GM12878 (cell line): Measurements from ENCODE around the gene SENP3. TPM values are rescaled to one million over a fixed set of nuclear protein-coding genes. Genes with fewer than 3 reads are reported as not detected.

Experiments
- ATAC-seq: fragments of 200-7000 bp; cut with Tn5 transposase; 3 replicates; pipeline ENCODE4 v1.9.1; 2020; ENCODE audit warnings: mild to moderate bottlenecking, moderate library complexity
- BruUV-seq: library from RNA; stranded (reverse); fragments of 400-500 nt; replicated peaks from 2 replicates; lab custom pipeline; 2021; lab: Mats Ljungman, UMichigan
- CTCF ChIA-PET: fragments of 300-600 bp; sonication (Branson Sonifier 250); formaldehyde crosslinking; extraction: SDS; loops from one replicate; lab custom pipeline; 2021; ENCODE audit warnings: inconsistent platforms; lab: Yijun Ruan, JAX
- POLR2A ChIA-PET: fragments of 350-600 bp; formaldehyde crosslinking; extraction: SDS; loops from one replicate; lab custom pipeline; 2021; ENCODE audit warnings: inconsistent platforms; lab: Charles Lee
- RAD21 ChIA-PET: fragments of 300-600 bp; sonication (Branson Sonifier 250); formaldehyde crosslinking; loops from one replicate; lab custom pipeline; 2023; ENCODE audit warnings: antibody characterized with exemption; ENCODE audit not compliant: unreplicated experiment; lab: Charles Lee
- SMC1A ChIA-PET: fragments of 300-600 bp; sonication (Branson Sonifier 250); formaldehyde crosslinking; loops from one replicate; lab custom pipeline; 2023; ENCODE audit not compliant: unreplicated experiment, uncharacterized antibody; lab: Charles Lee
- DNase-seq: peaks from one replicate; pipeline ENCODE4 v3.0.0-alpha.2; 2011; ENCODE audit warnings: low read depth, low spot score
- FAIRE-seq: peaks from 3 replicates; lab custom pipeline; 2011; peaks lifted over from hg19 to GRCh38; lab: Jason Lieb, UNC
- H2AFZ ChIP-seq: 2 replicates; pipeline ENCODE4 v1.6.0; 2011; ENCODE audit warnings: low read depth, low read length, control low read depth; ENCODE audit not compliant: control insufficient read depth
- H3K27ac ChIP-seq: 2 replicates; pipeline ENCODE4 v1.5.1; 2011; ENCODE audit warnings: control low read depth; ENCODE audit not compliant: control insufficient read depth, insufficient read depth
- H3K27me3 ChIP-seq, 2 experiments: replicated peaks in 1 of 2; 2 replicates each; pipeline versions ENCODE4 v1.6.0 to v1.6.1; 2011; ENCODE audit warnings: low read length in 1 of 2; ENCODE audit not compliant: control insufficient read depth in 2 of 2, insufficient read depth in 2 of 2
- H3K36me3 ChIP-seq, 2 experiments: 2 replicates each; pipeline ENCODE4 v1.5.1; 2011; ENCODE audit warnings: low read length in 1 of 2; ENCODE audit not compliant: control insufficient read depth in 2 of 2, insufficient read depth in 2 of 2
- H3K4me1 ChIP-seq: 2 replicates; pipeline ENCODE4 v1.6.1; 2011; ENCODE audit warnings: mild to moderate bottlenecking, low read length, moderate library complexity, mixed read lengths; ENCODE audit not compliant: control insufficient read depth, insufficient read depth
- H3K4me2 ChIP-seq: 2 replicates; pipeline ENCODE4 v1.6.0; 2011; ENCODE audit warnings: control low read depth; ENCODE audit not compliant: control insufficient read depth, insufficient read depth
- H3K4me3 ChIP-seq: fragments of 200-600 bp; sonication (generic); 2 replicates; pipeline ENCODE4 v1.5.1; 2016
- H3K79me2 ChIP-seq: 2 replicates; pipeline ENCODE4 v1.6.0; 2011; ENCODE audit warnings: low read length; ENCODE audit not compliant: control insufficient read depth, insufficient read depth
- H3K9ac ChIP-seq: 2 replicates; pipeline ENCODE4 v1.8.0; 2011; ENCODE audit warnings: low read length, control low read depth, mixed read lengths; ENCODE audit not compliant: control insufficient read depth, insufficient read depth
- H3K9me3 ChIP-seq: replicated peaks from 3 replicates; pipeline ENCODE4 v1.5.1; 2011; ENCODE audit warnings: mild to moderate bottlenecking, low read length; ENCODE audit not compliant: control insufficient read depth, insufficient read depth
- H4K20me1 ChIP-seq: 2 replicates; pipeline ENCODE4 v1.6.0; 2011; ENCODE audit not compliant: control insufficient read depth, insufficient read depth
- BCL11A ChIP-seq: IDR thresholded peaks from 2 replicates; pipeline ENCODE4 v1.6.1; 2011; ENCODE audit warnings: low read depth, low read length
- BHLHE40 ChIP-seq, 2 experiments: fragments of 450-650 bp in 1 of 2; IDR thresholded peaks; 2 replicates each; pipeline ENCODE4 v1.6.1; 2011 to 2017; ENCODE audit warnings: low read depth in 2 of 2, borderline replicate concordance in 1 of 2, improper control_type of control experiment in 1 of 2, low read length in 1 of 2, mild to moderate bottlenecking in 1 of 2
- CEBPZ ChIP-seq: fragments of 150-350 bp; IDR thresholded peaks from 2 replicates; pipeline ENCODE4 v1.6.1; 2016; ENCODE audit warnings: low read depth, low read length
- PRDM15 ChIP-seq: fragments of 450-650 bp; formaldehyde crosslinking; IDR thresholded peaks from 2 replicates; pipeline ENCODE4 v1.4.0; 2020; ENCODE audit warnings: mild to moderate bottlenecking, moderate library complexity
- SPI1 ChIP-seq: IDR thresholded peaks from 2 replicates; pipeline ENCODE4 v1.6.1; 2011; ENCODE audit warnings: low read depth, mild to moderate bottlenecking, low read length, moderate library complexity, borderline replicate concordance; ENCODE audit not compliant: insufficient read depth
- WRNIP1 ChIP-seq: IDR thresholded peaks from 2 replicates; pipeline ENCODE4 v1.6.1; 2011; ENCODE audit warnings: low read depth, low read length, improper control_type of control experiment, borderline replicate concordance
- WGBS: methylation state at CpG from one replicate; pipeline ENCODE4 v1.1.6; 2016; ENCODE audit warnings: low lambda C conversion rate; ENCODE audit not compliant: insufficient replicate concordance, insufficient coverage; ENCODE audit errors: missing lambda C conversion rate; 5-methylcytosine and 5-hydroxymethylcytosine counted together
- in situ Hi-C: fragments of 300-500 bp; cut with MboI; formaldehyde crosslinking; loops from 9 replicates; pipeline ENCODE4 v1.14.3; 2018; ENCODE audit warnings: mixed read lengths
- intact Hi-C: fragments of 100-400 bp; cut with micrococcal nuclease; formaldehyde crosslinking; loops from one replicate; pipeline ENCODE4 v1.14.2; 2022; ENCODE audit not compliant: unreplicated experiment
- polyA plus RNA-seq, 11 experiments: library from polyadenylated mRNA; depleted of rRNA in 4 of 11; unstranded in 6 of 11; stranded (reverse) in 5 of 11; fragments of >200 nt; fragmentation: Nextera tagmentation in 4 of 11; fragmentation: Illumina TruSeq in 1 of 11; extraction: Ambion mirVana in 4 of 11; extraction: Trizol in 1 of 11; gene quantifications; 1 replicate in 1 of 11; 2 replicates in 10 of 11; pipeline versions ENCODE4 v1.2.1 to v1.2.3, GENCODE V29; 2011 to 2016; ENCODE audit warnings: inconsistent platforms in 2 of 11, missing spikeins in 2 of 11, low read depth in 1 of 11
- total RNA-seq, 4 experiments: library from RNA; depleted of rRNA in 3 of 4; stranded (reverse); fragments of >200 nt in 3 of 4; fragmentation: Illumina TruSeq in 1 of 4; extraction: Trizol in 1 of 4; gene quantifications; 2 replicates each; pipeline versions ENCODE4 v1.2.1 to v1.2.3, GENCODE V29; 2013 to 2021
- TF ChIP-seq, protein P1 (sequence below): IDR thresholded peaks from 2 replicates; pipeline ENCODE4 v1.6.1; 2011; ENCODE audit warnings: mild to moderate bottlenecking, low read depth, low read length, moderate library complexity; ENCODE audit not compliant: insufficient replicate concordance
- TF ChIP-seq, protein P2 (sequence below): IDR thresholded peaks from 2 replicates; pipeline ENCODE4 v1.6.1; 2012; ENCODE audit warnings: improper control_type of control experiment, low read depth, low read length; ENCODE audit not compliant: insufficient replicate concordance

Gene SENP3
- total and polyA plus RNA-seq, 10 of the 15 experiments (the other 5 are each of a cell fraction or from before 2014, with no cell fraction given) = 1.8 to 113 (median 72.3) TPM

DNA sequence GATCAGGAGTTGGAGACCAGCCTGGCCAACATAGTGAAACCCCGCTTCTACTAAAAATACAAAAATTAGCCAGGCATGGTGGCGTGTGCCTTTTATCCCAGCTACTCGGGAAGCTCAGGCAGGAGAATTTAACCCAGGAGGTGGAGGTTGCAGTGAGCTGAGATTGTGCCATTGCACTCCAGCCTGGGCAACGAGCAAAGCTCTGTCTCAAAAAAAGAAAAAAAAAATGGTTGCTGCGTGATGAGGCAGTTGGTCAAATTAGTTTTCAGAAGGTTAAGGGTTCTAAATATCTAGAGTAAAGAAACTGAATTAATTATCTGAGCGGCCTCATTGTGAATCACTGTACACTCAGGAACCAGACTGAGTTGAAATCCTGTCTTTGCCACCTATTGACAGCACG is 14.2 kb downstream of the SENP3 start:
- ChIA-PET POLR2A (interaction anchor here (1.0 to 5.1 kb wide), 3 partner anchors 9 to 135 kb away, joined by 4 to 39 read pairs (median 6); partner anchors contain the start of genes MPDU1 and TP53), SMC1A (interaction anchor here (1.0 to 1.3 kb wide), 3 partner anchors 8 to 16 kb away, joined by 3 to 6 read pairs (median 3); partner anchors contain the start of gene MPDU1), RAD21 (interaction anchor here (0.5 to 2.7 kb wide), 4 partner anchors 13 to 648 kb away, joined by 3 to 8 read pairs (median 4); partner anchors contain the start of genes SENP3 and TP53), CTCF (interaction anchor here (0.8 to 3.0 kb wide), 2 partner anchors 9 to 15 kb away, joined by 3 to 14 read pairs; partner anchors contain the start of gene SENP3)
- Histone ChIP-seq H3K36me3 (peaks cover 36 to 52% of the 10 kb centered on the region in 2 experiments), H3K27me3 (no peaks in the 10 kb centered on the region), H3K9me3 (no peaks in the 10 kb centered on the region), H3K4me3 (peak overlapping the region; percentile 93), H3K27ac (no peak overlapping the region), H3K9ac (peak overlapping the region; percentile 13; the same call in 1 of the 2 replicates), H3K79me2 (peaks cover 61% of the 10 kb centered on the region), H3K4me2 (peak overlapping the region; percentile 61), H3K4me1 (peaks cover 43% of the 10 kb centered on the region), H4K20me1 (peaks cover 25% of the 10 kb centered on the region), H2AFZ (no peak overlapping the region)
- ATAC-seq (no peak), DNase-seq (no peak), FAIRE-seq (no peak)
- in situ Hi-C loops = no loop called here
- 31% methylated on average over 7 of the region's 7 CpGs for WGBS
- no TSS peak for BruUV-seq
- intact Hi-C loops = no loop called here
- TF ChIP-seq BHLHE40 (IDR thresholded peaks at IDR 0.05; ENCODE audit: borderline replicate concordance in 1 of 2, low read depth in 2 of 2, low read length in 1 of 2) (no peak), CEBPZ (no peak), PRDM15 (CRISPR knock-in tag) (no peak), SPI1 (no peak), WRNIP1 (no peak), BCL11A (no peak)
- TF ChIP-seq, protein P1, sequence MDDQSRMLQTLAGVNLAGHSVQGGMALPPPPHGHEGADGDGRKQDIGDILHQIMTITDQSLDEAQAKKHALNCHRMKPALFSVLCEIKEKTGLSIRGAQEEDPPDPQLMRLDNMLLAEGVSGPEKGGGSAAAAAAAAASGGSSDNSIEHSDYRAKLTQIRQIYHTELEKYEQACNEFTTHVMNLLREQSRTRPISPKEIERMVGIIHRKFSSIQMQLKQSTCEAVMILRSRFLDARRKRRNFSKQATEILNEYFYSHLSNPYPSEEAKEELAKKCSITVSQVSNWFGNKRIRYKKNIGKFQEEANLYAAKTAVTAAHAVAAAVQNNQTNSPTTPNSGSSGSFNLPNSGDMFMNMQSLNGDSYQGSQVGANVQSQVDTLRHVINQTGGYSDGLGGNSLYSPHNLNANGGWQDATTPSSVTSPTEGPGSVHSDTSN = no peak
- TF ChIP-seq, protein P2, sequence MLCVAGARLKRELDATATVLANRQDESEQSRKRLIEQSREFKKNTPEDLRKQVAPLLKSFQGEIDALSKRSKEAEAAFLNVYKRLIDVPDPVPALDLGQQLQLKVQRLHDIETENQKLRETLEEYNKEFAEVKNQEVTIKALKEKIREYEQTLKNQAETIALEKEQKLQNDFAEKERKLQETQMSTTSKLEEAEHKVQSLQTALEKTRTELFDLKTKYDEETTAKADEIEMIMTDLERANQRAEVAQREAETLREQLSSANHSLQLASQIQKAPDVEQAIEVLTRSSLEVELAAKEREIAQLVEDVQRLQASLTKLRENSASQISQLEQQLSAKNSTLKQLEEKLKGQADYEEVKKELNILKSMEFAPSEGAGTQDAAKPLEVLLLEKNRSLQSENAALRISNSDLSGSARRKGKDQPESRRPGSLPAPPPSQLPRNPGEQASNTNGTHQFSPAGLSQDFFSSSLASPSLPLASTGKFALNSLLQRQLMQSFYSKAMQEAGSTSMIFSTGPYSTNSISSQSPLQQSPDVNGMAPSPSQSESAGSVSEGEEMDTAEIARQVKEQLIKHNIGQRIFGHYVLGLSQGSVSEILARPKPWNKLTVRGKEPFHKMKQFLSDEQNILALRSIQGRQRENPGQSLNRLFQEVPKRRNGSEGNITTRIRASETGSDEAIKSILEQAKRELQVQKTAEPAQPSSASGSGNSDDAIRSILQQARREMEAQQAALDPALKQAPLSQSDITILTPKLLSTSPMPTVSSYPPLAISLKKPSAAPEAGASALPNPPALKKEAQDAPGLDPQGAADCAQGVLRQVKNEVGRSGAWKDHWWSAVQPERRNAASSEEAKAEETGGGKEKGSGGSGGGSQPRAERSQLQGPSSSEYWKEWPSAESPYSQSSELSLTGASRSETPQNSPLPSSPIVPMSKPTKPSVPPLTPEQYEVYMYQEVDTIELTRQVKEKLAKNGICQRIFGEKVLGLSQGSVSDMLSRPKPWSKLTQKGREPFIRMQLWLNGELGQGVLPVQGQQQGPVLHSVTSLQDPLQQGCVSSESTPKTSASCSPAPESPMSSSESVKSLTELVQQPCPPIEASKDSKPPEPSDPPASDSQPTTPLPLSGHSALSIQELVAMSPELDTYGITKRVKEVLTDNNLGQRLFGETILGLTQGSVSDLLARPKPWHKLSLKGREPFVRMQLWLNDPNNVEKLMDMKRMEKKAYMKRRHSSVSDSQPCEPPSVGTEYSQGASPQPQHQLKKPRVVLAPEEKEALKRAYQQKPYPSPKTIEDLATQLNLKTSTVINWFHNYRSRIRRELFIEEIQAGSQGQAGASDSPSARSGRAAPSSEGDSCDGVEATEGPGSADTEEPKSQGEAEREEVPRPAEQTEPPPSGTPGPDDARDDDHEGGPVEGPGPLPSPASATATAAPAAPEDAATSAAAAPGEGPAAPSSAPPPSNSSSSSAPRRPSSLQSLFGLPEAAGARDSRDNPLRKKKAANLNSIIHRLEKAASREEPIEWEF = no peak
